HL-60 (cell line): ENCODE measurements around the gene SMAD4.
A peak's percentile ranks its signal among the peaks of the same experiment; 100 is the strongest.

Source experiments
- DNase-seq, 2 experiments: peaks; one replicate each; pipeline ENCODE4 v3.0.0-alpha.2; 2010 to 2020; ENCODE audit warnings: low read depth in 1 of 2, low spot score in 1 of 2
- H3K27ac ChIP-seq: fragments of 250-450 bp; sonication (Bioruptor Pico); replicated peaks from 2 replicates; pipeline ENCODE4 v1.5.1; 2020; ENCODE audit warnings: mild to moderate bottlenecking, moderate library complexity
- H3K27me3 ChIP-seq: fragments of 250-450 bp; sonication (Bioruptor Pico); 2 replicates; pipeline ENCODE4 v1.5.1; 2021; ENCODE audit warnings: mild to moderate bottlenecking, moderate library complexity; ENCODE audit not compliant: insufficient read depth, poor library complexity, severe bottlenecking
- H3K4me3 ChIP-seq: replicated peaks from 2 replicates; pipeline ENCODE4 v1.5.1; 2011; ENCODE audit warnings: mild to moderate bottlenecking, control low read depth, low read length; ENCODE audit not compliant: insufficient read depth
- CTCF ChIP-seq: IDR thresholded peaks from one replicate; pipeline ENCODE4 v1.5.1; 2011; ENCODE audit warnings: low read length, control low read depth, inconsistent platforms; ENCODE audit not compliant: insufficient read depth
- GABPA ChIP-seq: IDR thresholded peaks from 2 replicates; pipeline ENCODE4 v1.6.1; 2012; ENCODE audit warnings: low read depth
- POLR2AphosphoS5 ChIP-seq: IDR thresholded peaks from 2 replicates; pipeline ENCODE4 v1.6.1; 2012; ENCODE audit warnings: low read depth
- REST ChIP-seq: IDR thresholded peaks from 2 replicates; pipeline ENCODE4 v1.6.1; 2012; ENCODE audit warnings: low read depth; ENCODE audit not compliant: insufficient replicate concordance
- SPI1 ChIP-seq: IDR thresholded peaks from 2 replicates; pipeline ENCODE4 v1.6.1; 2012; ENCODE audit warnings: low read depth, mild to moderate bottlenecking, borderline replicate concordance

Gene SMAD4

GRCh38 chr18:51006948-51007789, 22.8 kb upstream of the SMAD4 start:
- Histone ChIP-seq H3K27ac (no peak overlapping the region), H3K4me3 (no peak overlapping the region), H3K27me3 (no peaks in the 10 kb centered on the region)
- no peak for DNase-seq
- TF ChIP-seq SPI1 (no peak), REST (no peak), POLR2AphosphoS5 (no peak), GABPA (no peak), CTCF (no peak)

DNA sequence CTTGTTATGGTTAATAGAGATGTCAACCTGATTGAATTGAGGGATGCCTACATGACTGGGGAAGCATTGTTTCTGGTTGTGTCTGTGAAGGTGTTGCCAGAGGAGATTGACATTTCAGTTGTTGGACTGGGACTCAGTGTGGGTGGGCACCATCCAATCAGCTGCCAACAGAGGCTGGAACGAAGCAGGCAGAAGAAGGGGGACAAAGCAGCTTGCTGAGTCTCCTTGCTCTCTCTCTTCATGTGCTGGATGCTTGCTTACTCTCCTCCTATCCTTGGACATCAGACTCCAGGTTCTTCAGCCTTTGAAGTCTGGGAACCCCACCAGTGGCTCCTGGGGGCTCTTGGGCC, 22.2 kb upstream of the SMAD4 start:
- Histone ChIP-seq H3K27me3 (no peaks in the 10 kb centered on the region), H3K4me3 (no peak overlapping the region), H3K27ac (no peak overlapping the region)
- no peak for DNase-seq
- no peak for TF ChIP-seq REST
- TF ChIP-seq SPI1 = no peak
- no peak for TF ChIP-seq POLR2AphosphoS5
- no peak for TF ChIP-seq CTCF
- TF ChIP-seq GABPA = no peak

DNA sequence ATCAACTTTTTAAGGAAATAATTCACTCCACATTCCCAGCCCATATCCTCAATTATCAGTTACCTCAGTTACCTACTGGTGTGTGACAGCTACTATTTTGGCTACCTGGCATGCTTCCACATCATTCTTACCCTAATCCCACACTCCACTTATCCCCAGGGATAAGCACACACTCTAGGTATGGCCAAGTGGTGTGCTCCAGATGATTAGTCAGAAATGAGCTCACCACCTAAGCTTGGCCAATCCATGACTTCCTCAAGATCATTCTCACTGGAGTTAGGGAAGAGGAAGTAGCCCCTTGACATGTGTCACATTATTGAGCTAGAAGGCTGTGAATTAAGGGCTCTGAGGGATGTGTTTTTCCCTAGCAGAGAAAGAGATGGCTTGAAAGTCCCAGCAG, 20.9 kb upstream of the SMAD4 start:
- H3K27ac ChIP-seq = no peak overlapping the region
- TF ChIP-seq GABPA (no peak), SPI1 (peak; percentile 77)
- no peak overlapping the region for H3K4me3 ChIP-seq
- H3K27me3 ChIP-seq = no peaks in the 10 kb centered on the region
- DNase-seq = peak; percentile 63 to 80

- TF ChIP-seq GABPA = no peak
- TF ChIP-seq POLR2AphosphoS5 = no peak
- TF ChIP-seq CTCF = no peak
- TF ChIP-seq REST = no peak
- TF ChIP-seq SPI1 = no peak
- Histone ChIP-seq H3K27ac (no peak overlapping the region), H3K4me3 (no peak overlapping the region), H3K27me3 (no peaks in the 10 kb centered on the region)
- no peak for DNase-seq
Observed at GRCh38 chr18:51010218-51010617, 19.8 kb upstream of the SMAD4 start.
